MM.1S (cell line): Measurements from ENCODE around the gene UNC5A.

ENCODE experiments used
- DNase-seq: peaks from one replicate; pipeline ENCODE4 v3.0.0-alpha.2; 2015
- H2AFZ ChIP-seq: fragments of 300-600 bp; sonication (generic); 2 replicates; pipeline ENCODE4 v1.6.0; 2016; ENCODE audit warnings: antibody characterized with exemption, low read length
- H3F3A ChIP-seq: fragments of 300-600 bp; sonication (generic); 2 replicates; pipeline ENCODE4 v1.6.1; 2016; ENCODE audit warnings: mild to moderate bottlenecking, antibody characterized with exemption, low read length, moderate library complexity, mixed read lengths; ENCODE audit not compliant: insufficient read depth
- H3K27ac ChIP-seq: fragments of 300-600 bp; sonication (generic); 2 replicates; pipeline ENCODE4 v1.5.1; 2016; ENCODE audit warnings: mild to moderate bottlenecking, low read length
- H3K27me3 ChIP-seq: fragments of 300-600 bp; sonication (generic); replicated peaks from 2 replicates; pipeline ENCODE4 v1.6.0; 2016; ENCODE audit warnings: low read length; ENCODE audit not compliant: insufficient read depth
- H3K36me3 ChIP-seq: fragments of 300-600 bp; sonication (generic); replicated peaks from 2 replicates; pipeline ENCODE4 v1.6.1; 2016; ENCODE audit warnings: mild to moderate bottlenecking, low read length, mixed read lengths; ENCODE audit not compliant: insufficient read depth
- H3K4me1 ChIP-seq: fragments of 300-600 bp; sonication (generic); 2 replicates; pipeline ENCODE4 v1.6.1; 2016; ENCODE audit warnings: low read length, mixed read lengths
- H3K4me2 ChIP-seq: fragments of 300-600 bp; sonication (generic); 2 replicates; pipeline ENCODE4 v1.6.0; 2016; ENCODE audit warnings: low read depth, low read length
- H3K4me3 ChIP-seq: fragments of 300-600 bp; sonication (generic); 2 replicates; pipeline ENCODE4 v1.5.1; 2016; ENCODE audit warnings: low read length, mixed read lengths
- H3K79me2 ChIP-seq: fragments of 300-600 bp; sonication (generic); 2 replicates; pipeline ENCODE4 v1.6.1; 2016; ENCODE audit warnings: mixed run types, low read length, mixed read lengths
- H3K9ac ChIP-seq: fragments of 300-600 bp; sonication (generic); 2 replicates; pipeline ENCODE4 v1.6.1; 2016; ENCODE audit warnings: low read length, mixed read lengths
- H3K9me2 ChIP-seq: fragments of 300-600 bp; sonication (generic); replicated peaks from 2 replicates; pipeline ENCODE4 v1.6.1; 2016; ENCODE audit warnings: mild to moderate bottlenecking, low read length, mixed read lengths; ENCODE audit not compliant: insufficient read depth
- H3K9me3 ChIP-seq: fragments of 300-600 bp; sonication (generic); replicated peaks from 2 replicates; pipeline ENCODE4 v1.6.1; 2016; ENCODE audit warnings: mild to moderate bottlenecking, low read length, mixed read lengths; ENCODE audit not compliant: insufficient read depth
- H4K20me1 ChIP-seq: fragments of 300-600 bp; sonication (generic); 2 replicates; pipeline ENCODE4 v1.6.1; 2016; ENCODE audit warnings: mild to moderate bottlenecking, low read length, moderate library complexity, mixed read lengths; ENCODE audit not compliant: insufficient read depth
- CTCF ChIP-seq: fragments of 300-600 bp; sonication (generic); IDR thresholded peaks from 2 replicates; pipeline ENCODE4 v1.5.1; 2016; ENCODE audit warnings: antibody characterized with exemption, low read length, mixed read lengths
- EZH2 ChIP-seq: fragments of 300-600 bp; sonication (generic); optimal IDR thresholded peaks from 2 replicates; pipeline ENCODE3; 2017; ENCODE audit warnings: low read depth, mild to moderate bottlenecking, antibody characterized with exemption, low read length, mixed read lengths
- EZH2phosphoT487 ChIP-seq: fragments of 300-600 bp; sonication (generic); IDR thresholded peaks from 2 replicates; pipeline ENCODE4 v1.6.1; 2018; ENCODE audit warnings: antibody characterized with exemption, low read length

The UNC5A gene

DNA sequence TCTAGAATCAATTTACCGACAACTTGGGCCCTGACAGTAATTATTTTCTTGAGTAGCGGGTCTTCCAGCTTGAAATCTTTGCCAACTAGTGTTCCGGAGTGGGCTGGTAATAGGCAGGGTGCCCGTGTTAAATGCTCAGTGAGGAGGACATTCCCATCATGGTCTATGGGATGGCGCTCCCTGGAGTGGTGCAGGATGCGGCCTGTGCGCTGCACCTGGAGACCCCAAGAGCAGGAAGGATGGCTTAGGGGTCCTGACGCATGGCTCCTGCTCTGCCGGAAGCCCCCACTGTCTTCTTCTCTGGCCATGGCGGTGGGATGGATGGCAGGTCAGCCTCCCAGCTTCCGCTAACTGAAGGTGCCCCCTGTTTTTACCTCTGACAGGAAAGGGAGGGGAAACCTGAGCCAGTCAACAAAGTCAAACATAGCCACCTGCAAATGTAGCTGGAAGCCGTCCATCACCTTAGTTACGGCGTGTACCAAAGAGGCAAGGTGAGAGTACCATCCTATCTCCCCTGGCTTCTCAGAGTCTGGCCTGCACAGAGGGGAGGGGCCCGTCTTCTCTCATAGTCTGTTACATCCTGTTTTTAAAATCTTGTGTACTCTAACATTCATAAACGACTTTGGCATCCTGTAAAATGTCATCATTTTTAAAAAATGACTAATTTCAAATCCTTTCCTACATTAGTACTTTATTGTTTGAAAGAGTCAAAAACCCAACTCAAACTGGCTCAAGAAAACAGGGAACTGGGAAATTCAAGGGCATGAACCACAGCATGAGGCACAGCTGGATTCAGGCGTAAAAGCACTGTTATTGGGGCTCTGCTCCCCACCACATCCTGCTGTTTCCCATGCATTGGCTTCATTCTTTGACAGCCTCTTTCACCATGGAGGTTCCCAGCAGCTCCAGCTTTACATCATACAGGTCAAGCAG, 28.5 kb upstream of the UNC5A start:
- Histone ChIP-seq H3K36me3 (no peaks in the 10 kb centered on the region), H3K9me2 (no peaks in the 10 kb centered on the region), H3K4me3 (no peak overlapping the region), H3K79me2 (no peaks in the 10 kb centered on the region), H3K4me2 (no peak overlapping the region), H3K27ac (no peak overlapping the region), H2AFZ (no peak overlapping the region), H4K20me1 (no peaks in the 10 kb centered on the region), H3K4me1 (no peaks in the 10 kb centered on the region), H3K9ac (no peak overlapping the region), H3F3A (no peaks in the 10 kb centered on the region), H3K9me3 (no peaks in the 10 kb centered on the region), H3K27me3 (peaks cover 81% of the 10 kb centered on the region)
- TF ChIP-seq CTCF, result no peak
- no peak for TF ChIP-seq EZH2
- no peak for TF ChIP-seq EZH2phosphoT487
- DNase-seq, result no peak

DNA sequence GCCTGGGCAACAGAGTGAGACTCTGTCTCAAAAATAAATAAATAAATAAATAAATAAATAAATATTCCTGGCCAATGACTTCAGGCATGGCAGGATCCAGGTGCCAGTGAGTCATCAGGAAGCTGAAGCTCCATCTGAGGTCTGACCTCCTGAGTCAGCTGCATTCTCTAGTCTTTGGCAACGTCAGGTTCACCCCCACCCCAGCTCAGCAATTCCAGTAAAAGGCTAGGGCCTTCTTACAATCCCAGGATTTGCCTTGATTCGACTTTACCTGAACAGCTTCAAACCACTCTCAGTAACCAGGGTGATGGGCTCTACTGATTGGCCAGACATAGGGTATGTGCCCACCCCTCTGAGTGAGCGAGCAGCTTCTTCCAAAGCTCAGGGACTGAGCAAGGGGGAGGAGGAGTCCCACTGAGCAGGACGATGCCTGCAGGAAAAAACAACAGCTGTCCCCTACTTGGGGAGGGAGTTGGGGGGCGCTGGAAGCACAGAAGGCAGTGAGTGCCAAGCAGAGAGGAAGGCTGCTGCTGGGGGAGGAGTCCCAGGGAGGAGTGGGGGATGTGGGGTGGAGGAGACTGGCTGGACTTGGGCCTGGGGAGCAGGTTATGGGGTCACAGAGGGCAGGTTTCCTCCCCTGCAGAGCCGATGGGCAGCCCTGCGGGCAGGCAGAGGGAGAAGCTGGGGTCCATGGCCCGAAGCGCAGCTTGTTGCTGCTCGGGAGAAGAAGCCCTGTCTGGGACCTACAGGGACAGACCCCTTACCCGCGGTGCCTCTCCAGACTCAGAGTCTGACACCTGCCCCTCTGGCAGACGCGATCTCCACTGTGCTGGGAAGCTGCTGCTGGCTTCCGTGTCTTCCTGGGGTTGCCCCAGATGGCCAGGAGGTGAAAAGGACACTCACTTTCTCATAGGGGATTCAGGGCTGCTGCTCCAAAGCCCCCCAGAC, 25.9 kb upstream of the UNC5A start:
- no peaks in the 10 kb centered on the region for H3F3A ChIP-seq
- TF ChIP-seq EZH2 (no peak), EZH2phosphoT487 (no peak), CTCF (no peak)
- H3K4me3 ChIP-seq, result no peak overlapping the region
- H3K9me3 ChIP-seq, result no peaks in the 10 kb centered on the region
- no peaks in the 10 kb centered on the region for H3K4me1 ChIP-seq
- H3K9me2 ChIP-seq, result no peaks in the 10 kb centered on the region
- H3K36me3 ChIP-seq, result no peaks in the 10 kb centered on the region
- H4K20me1 ChIP-seq, result no peaks in the 10 kb centered on the region
- no peak overlapping the region for H2AFZ ChIP-seq
- no peak overlapping the region for H3K4me2 ChIP-seq
- H3K9ac ChIP-seq, result no peak overlapping the region
- peaks cover 84% of the 10 kb centered on the region for H3K27me3 ChIP-seq
- no peaks in the 10 kb centered on the region for H3K79me2 ChIP-seq
- H3K27ac ChIP-seq, result no peak overlapping the region
- DNase-seq, result no peak

DNA sequence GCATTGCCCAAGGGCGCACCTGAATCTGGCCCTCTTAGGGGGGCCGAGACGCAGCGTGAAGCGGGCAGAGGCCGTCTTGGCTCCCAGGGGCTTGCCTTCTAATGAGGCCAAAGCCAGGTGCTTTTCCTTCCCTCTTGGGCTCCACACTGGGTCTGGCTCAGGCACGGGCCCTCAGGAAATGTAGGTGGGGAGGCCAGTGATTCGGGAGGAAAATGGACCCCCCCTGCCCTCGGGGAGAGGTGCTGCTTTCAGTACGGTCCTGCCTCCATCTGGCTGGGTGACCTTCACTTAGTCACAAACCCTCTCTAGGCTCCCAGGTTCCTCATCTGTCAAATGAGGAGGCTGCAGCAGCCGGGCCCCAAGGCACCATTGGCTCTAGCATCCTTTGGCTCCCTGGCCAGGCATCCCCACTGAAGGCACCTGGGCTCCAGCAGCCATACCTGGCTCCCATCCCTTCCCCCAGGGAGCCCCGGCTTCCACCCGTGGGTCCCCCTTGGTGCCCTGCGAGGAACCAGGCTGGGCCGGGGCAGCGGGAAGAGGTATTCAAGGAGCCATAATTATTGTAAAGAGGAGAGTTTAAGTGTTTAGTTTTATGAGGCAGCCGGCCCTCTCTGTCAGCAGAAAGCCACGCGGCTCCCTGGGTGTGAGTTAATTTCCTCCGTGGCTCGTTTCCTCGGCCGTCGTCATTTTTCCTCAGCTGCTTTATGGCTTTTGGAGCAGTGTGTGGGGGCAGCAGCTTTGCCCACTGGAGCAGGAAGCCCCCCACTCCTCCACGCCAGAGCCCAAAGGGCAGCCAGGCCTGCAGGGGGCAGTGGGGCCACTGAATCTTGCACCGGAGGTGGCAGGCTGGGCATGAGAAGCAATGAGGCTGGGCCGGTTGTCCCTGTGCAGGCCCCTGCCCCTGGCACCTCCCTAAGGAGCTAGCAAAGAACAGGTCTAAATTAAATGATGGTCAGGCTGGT, 24.9 kb upstream of the UNC5A start:
- Histone ChIP-seq H2AFZ (no peak overlapping the region), H3K27me3 (peaks cover 84% of the 10 kb centered on the region), H4K20me1 (no peaks in the 10 kb centered on the region), H3K36me3 (no peaks in the 10 kb centered on the region), H3K4me3 (no peak overlapping the region), H3K9me3 (no peaks in the 10 kb centered on the region), H3K9me2 (no peaks in the 10 kb centered on the region), H3K9ac (no peak overlapping the region), H3K27ac (no peak overlapping the region), H3F3A (no peaks in the 10 kb centered on the region), H3K4me1 (no peaks in the 10 kb centered on the region), H3K79me2 (no peaks in the 10 kb centered on the region), H3K4me2 (no peak overlapping the region)
- no peak for DNase-seq
- TF ChIP-seq CTCF (no peak), EZH2phosphoT487 (no peak), EZH2 (no peak)
